Epithelial cell of proximal tubule (primary cell): Measurements from ENCODE around the gene FANCL. TPM values are rescaled to one million over a fixed set of nuclear protein-coding genes. Genes with fewer than 3 reads are reported as not detected.
"Not testable (repeated sequence)": the region's sequence is repeated elsewhere in the genome, so short reads cannot be mapped to it uniquely, and the experiment has no call there.

ENCODE experiments used
- DNase-seq: peaks from one replicate; pipeline ENCODE4 v3.0.0-alpha.2; 2011; ENCODE audit warnings: low read depth
- H3K4me3 ChIP-seq: 2 replicates; pipeline ENCODE4 v1.5.1; 2011; ENCODE audit warnings: low read depth, mild to moderate bottlenecking, low read length
- CTCF ChIP-seq: conservative IDR thresholded peaks from 2 replicates; pipeline ENCODE4 v1.5.1; 2012; ENCODE audit warnings: low read depth, mild to moderate bottlenecking, low read length
- total RNA-seq: library from RNA; depleted of rRNA; stranded (reverse); fragments of >200 nt; gene quantifications from 2 replicates; pipeline ENCODE4 v1.2.3, GENCODE V29; 2015

Gene FANCL
- total RNA-seq, 1 donor from 2014 or later: 29.5 TPM

GRCh38 chr2:58228299-58228698, 12.8 kb downstream of the FANCL start:
- no peak for DNase-seq
- no peak overlapping the region for H3K4me3 ChIP-seq
- TF ChIP-seq CTCF: no peak

DNA sequence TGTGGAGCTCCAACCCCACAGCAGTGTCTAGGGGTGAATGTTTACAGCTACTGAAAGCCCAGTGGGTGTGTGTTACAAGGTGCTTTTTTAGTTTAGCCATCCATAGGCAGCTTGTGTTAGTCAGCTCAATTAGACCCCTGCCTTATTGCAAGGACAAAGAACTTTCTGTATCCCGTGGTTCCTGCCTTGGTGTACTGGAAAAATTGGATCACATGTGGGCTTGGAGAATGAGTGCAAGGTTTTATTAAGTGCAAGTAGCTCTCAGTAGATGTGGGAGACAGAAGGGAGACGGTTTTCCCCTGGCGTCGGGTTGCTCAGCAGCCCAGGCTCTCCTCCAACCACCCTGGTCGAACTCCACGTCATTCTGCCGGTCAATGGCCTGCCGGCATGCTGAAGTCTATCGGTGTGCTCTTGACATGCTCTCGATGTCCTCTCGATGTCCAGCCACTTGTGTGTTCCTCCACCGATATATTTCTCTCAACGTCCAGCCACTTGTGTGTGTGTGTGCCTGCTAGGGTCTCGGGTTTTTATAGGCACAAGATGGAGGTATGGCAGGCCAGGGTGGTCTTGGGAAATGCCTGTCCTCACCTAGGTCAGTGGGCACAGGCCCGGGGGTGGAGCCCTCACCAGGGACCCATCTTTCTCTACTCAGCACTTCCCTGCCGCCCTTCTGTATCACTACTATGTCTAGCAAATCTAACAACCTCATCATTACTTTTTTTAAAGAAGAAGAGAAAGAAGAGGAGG, 13.8 kb downstream of the FANCL start:
- no peak for TF ChIP-seq CTCF
- no peak for DNase-seq
- no peak overlapping the region for H3K4me3 ChIP-seq

DNA sequence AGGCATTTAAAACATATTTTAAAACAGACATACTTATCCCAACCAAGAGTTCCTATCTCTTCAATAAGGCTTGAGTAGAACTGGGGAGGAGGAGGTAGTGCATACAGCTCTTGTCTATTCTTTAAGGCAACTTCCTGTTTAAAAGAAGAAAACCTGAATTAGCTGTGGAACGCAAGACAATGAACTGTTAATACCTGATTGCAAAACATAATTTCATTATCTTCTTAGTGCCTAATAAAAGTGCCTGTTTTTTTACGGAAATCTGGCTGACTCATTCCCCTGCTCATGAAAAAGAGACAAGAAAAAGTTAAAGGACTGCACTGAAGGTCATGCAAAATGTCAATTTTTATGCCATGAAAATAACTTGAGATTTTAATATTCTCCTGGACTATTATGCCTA, 19.2 kb downstream of the FANCL start:
- H3K4me3 ChIP-seq: no peak overlapping the region
- DNase-seq: no peak
- no peak for TF ChIP-seq CTCF

DNA sequence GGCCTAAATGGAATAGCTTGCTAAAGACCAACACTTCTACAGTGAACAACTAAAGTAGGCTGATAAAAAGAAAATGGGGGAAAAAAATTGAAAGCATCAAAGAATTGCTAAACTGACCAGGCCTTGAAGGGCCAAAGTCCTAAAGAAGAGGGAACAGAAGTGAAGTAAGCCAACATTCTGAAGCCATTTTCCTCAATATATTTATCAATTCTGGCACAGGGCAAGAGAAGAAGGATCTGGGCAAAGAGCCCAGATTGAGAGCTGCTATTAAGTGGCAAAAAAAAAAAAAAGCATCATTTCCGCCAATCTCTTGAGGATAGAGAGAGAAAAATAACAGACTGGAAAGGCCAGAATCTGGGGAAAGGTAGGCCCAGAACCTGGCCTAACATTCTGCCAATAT, 25.7 kb downstream of the FANCL start:
- DNase-seq: no peak
- TF ChIP-seq CTCF: no peak
- H3K4me3 ChIP-seq: no peak overlapping the region

DNA sequence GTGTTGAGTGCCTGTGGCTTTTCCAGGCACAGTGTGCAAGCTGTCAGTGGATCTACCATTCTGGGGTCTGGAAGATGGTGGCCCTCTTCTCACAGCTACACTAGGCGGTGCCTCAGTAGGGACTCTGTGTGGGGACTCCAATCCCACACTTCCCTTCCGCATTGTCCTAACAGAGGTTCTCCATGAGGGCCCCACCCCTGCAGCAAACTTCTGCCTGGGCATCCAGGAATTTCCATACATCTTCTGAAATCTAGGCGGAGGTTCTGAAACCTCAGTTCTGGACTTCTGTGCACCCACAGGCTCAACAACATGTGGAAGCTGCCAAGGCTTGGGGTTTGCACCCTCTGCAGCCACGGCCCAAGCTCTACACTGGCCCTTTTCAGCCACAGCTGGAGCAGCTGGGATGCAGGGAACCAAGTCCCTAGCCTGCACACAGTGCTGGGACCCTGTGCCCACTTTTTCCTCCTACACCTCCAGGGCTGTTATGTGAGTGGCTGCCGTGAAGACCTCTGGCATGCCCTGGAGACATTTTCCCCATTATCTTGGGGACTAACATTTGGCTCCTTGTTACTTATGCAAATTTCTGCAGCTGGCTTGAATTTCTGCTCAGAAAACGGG, 30.1 kb downstream of the FANCL start:
- DNase-seq, H3K4me3 ChIP-seq: not testable (repeated sequence)

DNA sequence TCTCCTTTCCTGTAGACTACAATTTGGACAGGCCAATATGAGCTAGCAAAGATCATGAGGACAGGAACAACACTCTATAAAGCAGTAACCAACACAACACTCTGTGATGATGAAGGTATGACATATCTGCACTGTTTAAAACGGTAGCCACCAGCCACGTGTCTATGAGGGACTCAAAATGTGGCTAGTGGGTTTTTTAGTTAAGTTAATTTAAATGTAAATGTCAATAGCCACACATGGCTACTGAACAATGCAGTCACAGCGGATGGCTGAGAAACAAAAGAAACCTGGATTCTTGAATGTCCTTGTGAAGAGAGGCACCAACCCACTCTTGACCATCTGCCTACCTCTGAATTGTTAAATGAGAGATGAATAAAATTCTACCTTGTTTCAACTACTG, 33.9 kb downstream of the FANCL start:
- no peak for TF ChIP-seq CTCF
- H3K4me3 ChIP-seq: no peak overlapping the region
- no peak for DNase-seq

DNA sequence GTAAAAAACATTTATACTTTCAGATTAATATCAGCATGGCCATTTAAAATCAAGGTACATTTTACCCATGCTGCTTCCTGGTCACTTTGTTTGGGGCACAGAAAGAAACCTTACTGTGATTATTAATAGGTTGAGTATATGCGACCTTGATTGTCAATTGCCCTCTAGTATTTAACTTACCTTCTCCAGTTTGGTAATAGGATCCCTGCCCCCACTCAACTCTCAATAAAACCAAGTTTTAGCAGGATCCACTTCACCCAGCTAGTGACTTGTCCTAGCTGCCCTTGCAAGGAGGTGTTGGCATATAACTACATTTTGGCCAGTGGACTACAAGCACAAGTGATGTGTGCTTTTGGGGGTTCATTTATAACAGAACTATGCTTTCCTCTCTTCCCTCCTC, 34.3 kb downstream of the FANCL start:
- TF ChIP-seq CTCF: no peak
- no peak overlapping the region for H3K4me3 ChIP-seq
- no peak for DNase-seq
